Head of caudate nucleus (tissue), 42 donors: ENCODE data around the gene DENND5A.
"Not testable (repeated sequence)": the region's sequence is repeated elsewhere in the genome, so short reads cannot be mapped to it uniquely, and the experiment has no call there.

Experiments used
- DNase-seq, 42 donors: peaks; one replicate each; pipeline versions ENCODE4 v3.0.0 to v3.0.0-alpha.2; 2020 to 2021; ENCODE audit warnings: mixed read lengths in 7 of 42
- intact Hi-C: fragments of 100-400 bp; cut with DNase I; formaldehyde crosslinking; loops from one replicate; pipeline ENCODE4 v1.15.0; 2022

DENND5A gene

GRCh38 chr11:9132203-9132878, 132.8 kb downstream of the DENND5A start:
- intact Hi-C loops: loop anchor here (10.0 kb wide), 2 partner anchors 118 to 218 kb away; partner anchors contain the start of gene AKIP1

GRCh38 chr11:9130297-9130696, 134.9 kb downstream of the DENND5A start:
- DNase-seq: no peak
- intact Hi-C loops: loop anchor here (10.0 kb wide), 2 partner anchors 115 to 215 kb away; partner anchors contain the start of gene AKIP1

More at GRCh38 chr11:9132203-9132878, 132.8 kb downstream of the DENND5A start:
- DNase-seq: no peak

- DNase-seq: no peak
- intact Hi-C loops: no loop called here
Measured at GRCh38 chr11:9126636-9127035, 138.5 kb downstream of the DENND5A start.

GRCh38 chr11:9125185-9125886, 139.8 kb downstream of the DENND5A start:
- intact Hi-C loops: no loop called here
- DNase-seq: no peak

- intact Hi-C loops: no loop called here
- no peak for DNase-seq
Measured at GRCh38 chr11:9123595-9124304, 141.4 kb downstream of the DENND5A start.

- intact Hi-C loops: no loop called here
- DNase-seq: no peak
Measured at GRCh38 chr11:9121469-9121796, 143.7 kb downstream of the DENND5A start.

- DNase-seq: no peak
- intact Hi-C loops: no loop called here
Measured at GRCh38 chr11:9120664-9121468, 144.3 kb downstream of the DENND5A start.

GRCh38 chr11:9118277-9118676, 146.9 kb downstream of the DENND5A start:
- no peak for DNase-seq
- intact Hi-C loops: no loop called here

GRCh38 chr11:9112075-9112474, 153.1 kb downstream of the DENND5A start:
- DNase-seq: no peak
- intact Hi-C loops: no loop called here

GRCh38 chr11:9109858-9110731, 155.1 kb downstream of the DENND5A start:
- intact Hi-C loops: no loop called here
- no peak for DNase-seq

- no peak for DNase-seq
- intact Hi-C loops: no loop called here
Measured at GRCh38 chr11:9104580-9104979, 160.6 kb downstream of the DENND5A start.

- intact Hi-C loops: no loop called here
- DNase-seq: no peak
Measured at GRCh38 chr11:9103542-9104276, 161.4 kb downstream of the DENND5A start.

GRCh38 chr11:9099617-9100016, 165.5 kb downstream of the DENND5A start:
- DNase-seq: no peak
- intact Hi-C loops: no loop called here

GRCh38 chr11:9098455-9098854, 166.7 kb downstream of the DENND5A start:
- DNase-seq, intact Hi-C loops: not testable (repeated sequence)

GRCh38 chr11:9097186-9097943, 167.8 kb downstream of the DENND5A start:
- intact Hi-C loops: not testable (repeated sequence)

GRCh38 chr11:9096427-9096826, 168.7 kb downstream of the DENND5A start:
- intact Hi-C loops: no loop called here
- DNase-seq: no peak

More at GRCh38 chr11:9097186-9097943, 167.8 kb downstream of the DENND5A start:
- DNase-seq: not testable (repeated sequence)

GRCh38 chr11:9095421-9095820, 169.7 kb downstream of the DENND5A start:
- intact Hi-C loops: no loop called here
- DNase-seq: no peak
